IMR-90 (cell line): ENCODE results near the gene CD300H. TPM values are rescaled to one million over a fixed set of nuclear protein-coding genes. Genes with fewer than 3 reads are reported as not detected.

Source experiments
- ATAC-seq: fragments of 200-7000 bp; cut with Tn5 transposase; 2 replicates; pipeline ENCODE4 v1.9.1; 2020; ENCODE audit warnings: low read depth, mild to moderate bottlenecking, moderate library complexity
- BruUV-seq: library from RNA; stranded (reverse); fragments of 400-500 nt; replicated peaks from 2 replicates; lab custom pipeline; 2021; lab: Mats Ljungman, UMichigan
- CTCF ChIA-PET: fragments of 300-600 bp; formaldehyde crosslinking; extraction: SDS; loops from one replicate; lab custom pipeline; 2021; ENCODE audit warnings: antibody characterized with exemption; lab: Yijun Ruan, JAX
- POLR2A ChIA-PET: fragments of 300-600 bp; sonication (Branson Sonifier 250); formaldehyde crosslinking; loops from one replicate; lab custom pipeline; 2022; ENCODE audit warnings: antibody characterized with exemption; ENCODE audit not compliant: unreplicated experiment; lab: Charles Lee
- DNase-seq: peaks from one replicate; pipeline ENCODE4 v3.0.0; 2013
- H2AFZ ChIP-seq: replicated peaks from 2 replicates; pipeline ENCODE3; 2013; ENCODE audit warnings: low read length, mild to moderate bottlenecking; ENCODE audit not compliant: poor library complexity
- H2AK5ac ChIP-seq: 2 replicates; pipeline ENCODE4 v1.6.1; 2013; ENCODE audit warnings: low read depth, low read length, inconsistent platforms
- H2AK9ac ChIP-seq: replicated peaks from 2 replicates; pipeline ENCODE3; 2013; ENCODE audit warnings: mild to moderate bottlenecking, low read depth, low read length, moderate library complexity; ENCODE audit not compliant: poor library complexity
- H2BK120ac ChIP-seq: 2 replicates; pipeline ENCODE4 v1.6.1; 2013; ENCODE audit warnings: low read depth, low read length, inconsistent platforms
- H2BK15ac ChIP-seq: 3 replicates; pipeline ENCODE4 v1.6.1; 2013; ENCODE audit warnings: low read depth, low read length, inconsistent platforms
- H2BK20ac ChIP-seq: 2 replicates; pipeline ENCODE4 v1.6.1; 2013; ENCODE audit warnings: low read depth, mild to moderate bottlenecking, inconsistent platforms, low read length, moderate library complexity
- H2BK5ac ChIP-seq: 2 replicates; pipeline ENCODE4 v1.6.1; 2013; ENCODE audit warnings: mild to moderate bottlenecking, low read depth, low read length, inconsistent platforms; ENCODE audit not compliant: poor library complexity, severe bottlenecking
- H3K14ac ChIP-seq: replicated peaks from 2 replicates; pipeline ENCODE4 v1.6.1; 2013; ENCODE audit warnings: low read depth, low read length, inconsistent platforms
- H3K18ac ChIP-seq: 2 replicates; pipeline ENCODE4 v1.6.1; 2013; ENCODE audit warnings: low read depth, low read length, control low read depth
- H3K23ac ChIP-seq: 2 replicates; pipeline ENCODE4 v1.6.1; 2013; ENCODE audit warnings: low read depth, low read length, inconsistent platforms
- H3K27ac ChIP-seq: 2 replicates; pipeline ENCODE4 v1.5.1; 2013; ENCODE audit warnings: mild to moderate bottlenecking, control low read depth, low read length; ENCODE audit not compliant: insufficient read depth
- H3K27me3 ChIP-seq: 2 replicates; pipeline ENCODE4 v1.6.1; 2013; ENCODE audit warnings: low read length; ENCODE audit not compliant: control insufficient read depth, insufficient read depth
- H3K36me3 ChIP-seq: 2 replicates; pipeline ENCODE4 v1.6.1; 2013; ENCODE audit warnings: low read length, mixed read lengths; ENCODE audit not compliant: control insufficient read depth, insufficient read depth
- H3K4ac ChIP-seq: 2 replicates; pipeline ENCODE4 v1.6.1; 2013; ENCODE audit warnings: low read depth, low read length, inconsistent platforms
- H3K4me1 ChIP-seq: 2 replicates; pipeline ENCODE4 v1.6.1; 2013; ENCODE audit warnings: low read length, mixed read lengths; ENCODE audit not compliant: control insufficient read depth, insufficient read depth
- H3K4me2 ChIP-seq: 2 replicates; pipeline ENCODE4 v1.6.1; 2013; ENCODE audit warnings: low read depth, mild to moderate bottlenecking, control low read depth, low read length, moderate library complexity
- H3K4me3 ChIP-seq: 2 replicates; pipeline ENCODE4 v1.5.1; 2013; ENCODE audit warnings: low read depth, mild to moderate bottlenecking, control low read depth, low read length, moderate library complexity; ENCODE audit not compliant: insufficient read depth
- H3K56ac ChIP-seq: 2 replicates; pipeline ENCODE4 v1.6.1; 2013; ENCODE audit warnings: low read length, inconsistent platforms; ENCODE audit not compliant: insufficient read depth; ENCODE audit errors: extremely low read depth
- H3K79me1 ChIP-seq, 2 experiments: 2 replicates each; pipeline ENCODE4 v1.6.1; 2013; ENCODE audit warnings: low read length in 2 of 2, inconsistent platforms in 1 of 2, low read depth in 1 of 2
- H3K9ac ChIP-seq: 2 replicates; pipeline ENCODE4 v1.6.1; 2013; ENCODE audit warnings: low read depth, low read length, control low read depth
- H3K9me1 ChIP-seq: 2 replicates; pipeline ENCODE4 v1.6.1; 2013; ENCODE audit warnings: low read length, inconsistent platforms; ENCODE audit not compliant: insufficient read depth
- H3K9me3 ChIP-seq: 2 replicates; pipeline ENCODE4 v1.6.1; 2013; ENCODE audit warnings: low read length; ENCODE audit not compliant: control insufficient read depth, insufficient read depth
- H4K20me1 ChIP-seq: 2 replicates; pipeline ENCODE4 v1.6.1; 2013; ENCODE audit warnings: low read length, inconsistent platforms; ENCODE audit not compliant: insufficient read depth
- H4K5ac ChIP-seq: 2 replicates; pipeline ENCODE4 v1.6.1; 2013; ENCODE audit warnings: mild to moderate bottlenecking, low read depth, low read length, control low read depth
- H4K8ac ChIP-seq, 2 experiments: 2 replicates each; pipeline ENCODE4 v1.6.1; 2013; ENCODE audit warnings: low read depth in 2 of 2, low read length in 2 of 2, control low read depth in 1 of 2, inconsistent platforms in 1 of 2
- H4K91ac ChIP-seq: 2 replicates; pipeline ENCODE4 v1.6.1; 2013; ENCODE audit warnings: low read depth, low read length, inconsistent platforms; ENCODE audit not compliant: insufficient read depth
- BHLHE40 ChIP-seq: fragments of 150-350 bp; IDR thresholded peaks from 2 replicates; pipeline ENCODE4 v1.6.1; 2016; ENCODE audit warnings: mild to moderate bottlenecking, low read depth, low read length
- CHD1 ChIP-seq: IDR thresholded peaks from 2 replicates; pipeline ENCODE4 v1.6.1; 2012; ENCODE audit warnings: low read depth, low read length, improper control_type of control experiment
- FOS ChIP-seq: fragments of 150-350 bp; IDR thresholded peaks from 2 replicates; pipeline ENCODE4 v1.6.1; 2016; ENCODE audit warnings: low read depth, low read length
- MAFK ChIP-seq: IDR thresholded peaks from 2 replicates; pipeline ENCODE4 v1.6.1; 2012; ENCODE audit warnings: low read depth, low read length, improper control_type of control experiment
- RFX5 ChIP-seq: IDR thresholded peaks from 2 replicates; pipeline ENCODE4 v1.8.0; 2012; ENCODE audit warnings: low read depth, mild to moderate bottlenecking, low read length, moderate library complexity
- WGBS, 2 experiments: methylation state at CpG; one replicate each; pipeline versions ENCODE4 v1.1.5 to v1.1.7; 2013; ENCODE audit warnings: missing lambda C conversion rate in 2 of 2; ENCODE audit not compliant: insufficient read length in 1 of 2; ENCODE audit errors: extremely low coverage in 2 of 2; 5-methylcytosine and 5-hydroxymethylcytosine counted together
- dilution Hi-C: fragments of 300-500 bp; cut with HindIII; formaldehyde crosslinking; loops from one replicate; pipeline ENCODE4 v1.14.3; 2018; ENCODE audit warnings: low sequenced_read_pairs; ENCODE audit not compliant: unreplicated experiment
- in situ Hi-C: fragments of 300-500 bp; cut with MboI; formaldehyde crosslinking; loops from 3 replicates; pipeline ENCODE4 v1.14.3; 2019; ENCODE audit warnings: low sequenced_read_pairs, inconsistent platforms, mixed read lengths
- intact Hi-C: fragments of 100-400 bp; cut with micrococcal nuclease; formaldehyde crosslinking; loops from 2 replicates; pipeline ENCODE4 v1.10.0; 2022
- polyA plus RNA-seq, 3 experiments: library from polyadenylated mRNA; depleted of rRNA; stranded (reverse); fragments of >200 nt; gene quantifications; 2 replicates each; pipeline ENCODE4 v1.2.3, GENCODE V29; 2012; ENCODE audit warnings: low replicate concordance in 1 of 3
- total RNA-seq: library from RNA; depleted of rRNA; stranded (reverse); fragments of >200 nt; gene quantifications from 2 replicates; pipeline ENCODE4 v1.2.3, GENCODE V29; 2012
- TF ChIP-seq, protein P1 (sequence below): fragments of 150-350 bp; IDR thresholded peaks from 2 replicates; pipeline ENCODE4 v1.6.1; 2016; ENCODE audit warnings: low read depth, mild to moderate bottlenecking, low read length, moderate library complexity, borderline replicate concordance

Gene CD300H
- total and polyA plus RNA-seq, 2 of the 4 experiments (the other 2 are of a cell fraction), result not detected

- Histone ChIP-seq H4K8ac (no peak overlapping the region), H2BK20ac (no peak overlapping the region), H2AK9ac (no peak overlapping the region), H3K56ac (no peak overlapping the region), H3K14ac (no peak overlapping the region), H3K18ac (no peak overlapping the region), H2BK15ac (no peak overlapping the region), H2AFZ (no peak overlapping the region), H4K5ac (no peak overlapping the region), H2BK5ac (no peak overlapping the region), H3K4me3 (no peak overlapping the region), H3K9ac (no peak overlapping the region), H2AK5ac (no peak overlapping the region), H3K4ac (no peak overlapping the region), H4K91ac (no peak overlapping the region), H3K4me1 (no peaks in the 10 kb centered on the region), H3K36me3 (no peaks in the 10 kb centered on the region), H2BK120ac (no peak overlapping the region), H3K9me3 (peaks cover 11% of the 10 kb centered on the region), H3K79me1 (no peaks in the 10 kb centered on the region), H4K20me1 (no peaks in the 10 kb centered on the region), H3K23ac (no peak overlapping the region), H3K9me1 (no peaks in the 10 kb centered on the region), H3K27ac (no peak overlapping the region), H3K27me3 (no peaks in the 10 kb centered on the region), H3K4me2 (no peak overlapping the region)
- POLR2A ChIA-PET, result no interaction called here
- DNase-seq (no peak), ATAC-seq (no peak)
- intact Hi-C loops (no loop called here), in situ Hi-C loops (no loop called here), dilution Hi-C loops (no loop called here)
- BruUV-seq, result no TSS peak
- CTCF ChIA-PET, result no interaction called here
- TF ChIP-seq BHLHE40 (no peak), RFX5 (no peak), MAFK (no peak), CHD1 (no peak), FOS (no peak)
- TF ChIP-seq, protein P1, sequence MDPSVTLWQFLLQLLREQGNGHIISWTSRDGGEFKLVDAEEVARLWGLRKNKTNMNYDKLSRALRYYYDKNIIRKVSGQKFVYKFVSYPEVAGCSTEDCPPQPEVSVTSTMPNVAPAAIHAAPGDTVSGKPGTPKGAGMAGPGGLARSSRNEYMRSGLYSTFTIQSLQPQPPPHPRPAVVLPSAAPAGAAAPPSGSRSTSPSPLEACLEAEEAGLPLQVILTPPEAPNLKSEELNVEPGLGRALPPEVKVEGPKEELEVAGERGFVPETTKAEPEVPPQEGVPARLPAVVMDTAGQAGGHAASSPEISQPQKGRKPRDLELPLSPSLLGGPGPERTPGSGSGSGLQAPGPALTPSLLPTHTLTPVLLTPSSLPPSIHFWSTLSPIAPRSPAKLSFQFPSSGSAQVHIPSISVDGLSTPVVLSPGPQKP, result no peak
- WGBS, 2 experiments, result 67% methylated on average over 1 of the region's 3 CpGs; no CpG with 5 or more reads in 1 of the 2 experiments
Measured at GRCh38 chr17:74608511-74608910, 41.2 kb upstream of the CD300H start.
